ENCODE results near the gene SPRYD3. TPM values are rescaled to one million over a fixed set of nuclear protein-coding genes. Genes with fewer than 3 reads are reported as not detected.

The SPRYD3 gene
- total RNA-seq, 4 donors from 2014 or later: 27.8 to 38.7 (median 34.8) TPM

- H3K4me1 ChIP-seq: peaks cover 0 to 52% (median 15%) of the 10 kb centered on the region in 4 donors
- H3K4me3 ChIP-seq: peak overlapping the region; percentile 51 to 62 (median 56)
- no peaks in the 10 kb centered on the region for H3K9me3 ChIP-seq
- no peaks in the 10 kb centered on the region for H3K27me3 ChIP-seq
- TF ChIP-seq POLR2A (IDR thresholded peaks at IDR 0.05) (peak in 1 of 2 donors; percentile 21), CTCF (IDR thresholded peaks at IDR 0.05) (peak; percentile 45 to 93 (median 78))
- H3K36me3 ChIP-seq: peaks cover 0 to 18% (median 0%) of the 10 kb centered on the region in 3 donors
- H3K27ac ChIP-seq: peak overlapping the region; percentile 77 to 94 (median 92)
- DNase-seq: peak; percentile 74 to 90 (median 87)
These were observed 25.7 kb downstream of the SPRYD3 start for GRCh38 chr12:53053218-53054111.

DNA sequence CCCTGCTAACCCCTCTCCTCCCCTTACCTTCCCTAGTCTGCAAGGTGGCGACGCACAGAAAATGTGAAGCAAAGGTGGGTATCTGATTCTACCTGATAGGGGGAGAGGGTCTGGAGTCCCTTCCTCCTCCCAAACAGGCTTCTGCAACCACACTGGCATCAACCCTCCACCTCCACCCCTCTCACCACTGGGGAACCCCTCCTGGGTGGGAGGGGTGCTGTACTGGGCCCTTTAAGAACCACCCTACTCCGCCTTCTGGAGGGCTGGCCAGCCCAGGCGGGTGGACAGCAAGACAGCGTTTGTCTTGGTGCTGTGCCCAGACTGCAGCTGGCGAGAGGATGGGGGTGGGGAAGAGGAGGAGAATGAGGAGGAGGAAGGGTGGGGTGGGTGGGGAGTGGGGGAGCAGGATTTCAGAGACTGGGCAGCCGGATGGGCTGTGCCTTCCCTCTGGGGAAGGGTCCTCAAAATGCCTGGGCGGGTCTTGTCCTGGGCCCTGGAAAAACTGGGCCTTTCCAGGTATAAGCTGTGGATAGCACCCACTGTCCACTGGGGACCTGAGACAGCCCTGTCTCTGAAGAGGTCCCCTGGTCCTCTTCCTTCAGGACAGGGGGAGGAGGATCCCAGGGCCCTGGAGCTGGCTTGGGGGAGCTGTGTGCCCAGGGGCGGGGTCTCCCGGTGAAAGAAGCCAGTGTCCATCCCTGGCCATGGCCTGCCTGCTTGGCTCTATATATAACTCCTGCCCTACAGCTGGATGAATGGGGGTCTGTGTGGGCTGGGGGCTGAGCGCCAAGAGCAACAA lies 26.6 kb downstream of the SPRYD3 start:
- H3K36me3 ChIP-seq: peaks cover 0 to 10% (median 0%) of the 10 kb centered on the region in 3 donors
- peak overlapping the region in 3 of 4 donors; percentile 9 to 65 (median 59) for H3K4me3 ChIP-seq
- no peaks in the 10 kb centered on the region for H3K27me3 ChIP-seq
- TF ChIP-seq POLR2A (IDR thresholded peaks at IDR 0.05): no peak
- no peak for TF ChIP-seq CTCF (IDR thresholded peaks at IDR 0.05)
- peaks cover 0 to 57% (median 15%) of the 10 kb centered on the region in 4 donors for H3K4me1 ChIP-seq
- peak; percentile 45 to 85 (median 84) for DNase-seq
- peak overlapping the region; percentile 77 to 94 (median 92) for H3K27ac ChIP-seq
- no peaks in the 10 kb centered on the region for H3K9me3 ChIP-seq

DNA sequence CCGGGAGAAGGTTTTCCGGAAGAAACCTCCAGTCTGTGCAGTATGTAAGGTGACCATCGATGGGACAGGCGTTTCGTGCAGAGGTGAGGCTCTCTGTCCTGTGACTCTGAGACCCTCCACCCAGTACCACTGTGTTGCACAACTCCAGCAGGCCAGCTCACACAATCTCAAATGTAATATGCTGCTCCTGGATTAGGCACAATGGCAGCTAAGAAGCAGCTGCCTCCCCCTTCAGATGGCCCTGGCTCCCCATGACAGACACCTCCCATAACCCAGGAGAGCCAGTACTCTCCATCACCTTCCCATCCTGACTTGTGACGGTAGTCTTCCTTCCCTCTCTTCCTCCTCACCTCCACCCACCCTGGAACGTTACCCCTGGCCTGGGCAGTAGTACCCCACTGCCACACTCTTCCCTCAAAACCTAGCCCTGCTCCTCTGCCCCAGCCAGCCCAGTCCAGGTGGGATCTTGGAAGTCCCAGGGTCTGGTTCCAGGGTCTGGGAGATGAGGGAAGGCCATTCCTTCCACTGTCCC lies 27.2 kb downstream of the SPRYD3 start:
- Histone ChIP-seq H3K36me3 (peaks cover 0 to 3% (median 0%) of the 10 kb centered on the region in 3 donors), H3K9me3 (no peaks in the 10 kb centered on the region), H3K27ac (peak overlapping the region; percentile 77 to 94 (median 92)), H3K27me3 (no peaks in the 10 kb centered on the region), H3K4me3 (peak overlapping the region in 3 of 4 donors; percentile 9 to 65 (median 59)), H3K4me1 (peaks cover 0 to 57% (median 15%) of the 10 kb centered on the region in 4 donors)
- DNase-seq: no peak
- TF ChIP-seq CTCF (IDR thresholded peaks at IDR 0.05) (no peak), POLR2A (IDR thresholded peaks at IDR 0.05) (no peak)

DNA sequence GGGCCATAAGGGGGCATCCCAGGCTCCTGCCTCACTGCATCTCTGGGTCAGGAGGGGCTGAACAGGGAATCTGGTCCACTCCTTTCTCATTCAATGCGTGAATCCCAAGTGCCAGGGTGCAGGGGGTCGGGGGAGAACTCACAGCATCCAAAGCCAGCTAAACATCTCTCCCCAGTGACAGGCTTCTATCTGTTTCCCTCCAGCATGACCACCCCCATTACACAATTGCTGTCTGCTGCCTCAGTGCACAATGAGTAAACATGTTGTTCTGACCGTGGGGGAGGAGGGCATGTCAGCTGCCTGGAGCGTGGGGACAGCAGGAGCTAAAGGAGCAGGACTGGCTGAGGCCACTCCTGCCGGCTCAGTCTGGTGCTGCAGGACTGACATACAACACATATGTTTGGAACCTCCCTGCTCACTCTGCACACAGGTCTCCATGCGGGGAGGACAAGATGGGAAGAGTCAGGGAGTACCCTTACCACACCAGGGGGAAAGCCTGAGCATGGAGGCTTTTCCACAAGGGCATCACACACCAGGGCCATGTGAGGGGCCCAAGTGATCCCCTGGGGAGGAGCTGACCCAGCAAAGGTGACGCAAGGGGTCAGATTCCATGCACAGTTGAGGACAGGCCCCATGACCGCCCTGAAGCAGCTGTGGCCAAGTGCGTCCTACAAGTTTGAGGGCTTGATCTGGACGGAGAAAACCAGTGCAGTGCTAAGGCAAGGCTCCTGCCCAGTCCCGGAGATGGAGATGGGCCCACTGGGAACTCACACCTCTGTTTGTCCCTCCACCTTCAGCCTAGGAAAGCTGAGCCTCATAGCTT lies 27.9 kb downstream of the SPRYD3 start:
- Histone ChIP-seq H3K4me3 (peak overlapping the region; percentile 9 to 65 (median 52)), H3K4me1 (peaks cover 3 to 57% (median 16%) of the 10 kb centered on the region in 4 donors)

More for the DNA sequence above, 27.9 kb downstream of the SPRYD3 start:
- Histone ChIP-seq H3K27ac (peak overlapping the region; percentile 77 to 94 (median 92)), H3K36me3 (no peaks in the 10 kb centered on the region), H3K27me3 (no peaks in the 10 kb centered on the region), H3K9me3 (no peaks in the 10 kb centered on the region)
- peak in 2 of 3 donors; percentile 68 to 75 for DNase-seq
- TF ChIP-seq POLR2A (IDR thresholded peaks at IDR 0.05) (no peak), CTCF (IDR thresholded peaks at IDR 0.05) (peak in 3 of 6 experiments; percentile 32 to 42 (median 34))

All from Peyer's patch (tissue), 4 donors.